Hindlimb muscle (tissue), 1 donor: ENCODE data around the gene MROH8. TPM values are rescaled to one million over a fixed set of nuclear protein-coding genes. Genes with fewer than 3 reads are reported as not detected.
A peak's percentile ranks its signal among the peaks of the same experiment; 100 is the strongest.

Experiments
- DNase-seq: peaks from one replicate; pipeline ENCODE4 v3.0.0-alpha.2; 2013
- polyA plus RNA-seq: library from polyadenylated mRNA; unstranded; fragments of 120-200 nt; gene quantifications from one replicate; pipeline ENCODE4 v1.2.1, GENCODE V29; 2013; ENCODE audit not compliant: insufficient read length

Gene MROH8
- polyA plus RNA-seq, 1 donor, result 4.9 TPM

GRCh38 chr20:37198932-37199660 lies 19.7 kb upstream of the MROH8 start:
- no peak for DNase-seq

- DNase-seq, result no peak
Measured at GRCh38 chr20:37194621-37195417, 15.5 kb upstream of the MROH8 start.

GRCh38 chr20:37193821-37194220 lies 14.5 kb upstream of the MROH8 start:
- no peak for DNase-seq

- no peak for DNase-seq
Measured at GRCh38 chr20:37193226-37193625, 13.9 kb upstream of the MROH8 start.

- peak; percentile 92 for DNase-seq
Measured at GRCh38 chr20:37192137-37192854, 12.9 kb upstream of the MROH8 start.

- DNase-seq, result no peak
Measured at GRCh38 chr20:37190354-37191112, 11.2 kb upstream of the MROH8 start.

- DNase-seq, result no peak
Measured at GRCh38 chr20:37189416-37190016, 10.2 kb upstream of the MROH8 start.

- DNase-seq, result no peak
Measured at GRCh38 chr20:37188787-37189186, 9.4 kb upstream of the MROH8 start.

- DNase-seq, result no peak
Measured at GRCh38 chr20:37185686-37186085, 6.3 kb upstream of the MROH8 start.

GRCh38 chr20:37179683-37180524 lies 556 bp upstream of the MROH8 start:
- no peak for DNase-seq

GRCh38 chr20:37172836-37173235 lies 6.5 kb downstream of the MROH8 start:
- DNase-seq, result no peak

GRCh38 chr20:37166867-37167266 lies 12.5 kb downstream of the MROH8 start:
- DNase-seq, result no peak

- no peak for DNase-seq
Measured at GRCh38 chr20:37165031-37165430, 14.3 kb downstream of the MROH8 start.

- no peak for DNase-seq
Measured at GRCh38 chr20:37163832-37164554, 15.4 kb downstream of the MROH8 start.

GRCh38 chr20:37162646-37163045 lies 16.7 kb downstream of the MROH8 start:
- DNase-seq, result no peak

- no peak for DNase-seq
Measured at GRCh38 chr20:37161830-37162549, 17.4 kb downstream of the MROH8 start.

- no peak for DNase-seq
Measured at GRCh38 chr20:37160683-37161082, 18.7 kb downstream of the MROH8 start.

- no peak for DNase-seq
Measured at GRCh38 chr20:37158248-37158647, 21.1 kb downstream of the MROH8 start.

- DNase-seq, result no peak
Measured at GRCh38 chr20:37155987-37156386, 23.4 kb downstream of the MROH8 start.
